IMR-90 (cell line): Measurements from ENCODE around the gene OR5H15. TPM values are rescaled to one million over a fixed set of nuclear protein-coding genes. Genes with fewer than 3 reads are reported as not detected.

Source experiments
- ATAC-seq: fragments of 200-7000 bp; cut with Tn5 transposase; 2 replicates; pipeline ENCODE4 v1.9.1; 2020; ENCODE audit warnings: low read depth, mild to moderate bottlenecking, moderate library complexity
- BruUV-seq: library from RNA; stranded (reverse); fragments of 400-500 nt; replicated peaks from 2 replicates; lab custom pipeline; 2021; lab: Mats Ljungman, UMichigan
- CTCF ChIA-PET: fragments of 300-600 bp; formaldehyde crosslinking; extraction: SDS; loops from one replicate; lab custom pipeline; 2021; ENCODE audit warnings: antibody characterized with exemption; lab: Yijun Ruan, JAX
- POLR2A ChIA-PET: fragments of 300-600 bp; sonication (Branson Sonifier 250); formaldehyde crosslinking; loops from one replicate; lab custom pipeline; 2022; ENCODE audit warnings: antibody characterized with exemption; ENCODE audit not compliant: unreplicated experiment; lab: Charles Lee
- DNase-seq: peaks from one replicate; pipeline ENCODE4 v3.0.0; 2013
- H2AFZ ChIP-seq: replicated peaks from 2 replicates; pipeline ENCODE3; 2013; ENCODE audit warnings: low read length, mild to moderate bottlenecking; ENCODE audit not compliant: poor library complexity
- H2AK5ac ChIP-seq: 2 replicates; pipeline ENCODE4 v1.6.1; 2013; ENCODE audit warnings: low read depth, low read length, inconsistent platforms
- H2AK9ac ChIP-seq: replicated peaks from 2 replicates; pipeline ENCODE3; 2013; ENCODE audit warnings: mild to moderate bottlenecking, low read depth, low read length, moderate library complexity; ENCODE audit not compliant: poor library complexity
- H2BK120ac ChIP-seq: 2 replicates; pipeline ENCODE4 v1.6.1; 2013; ENCODE audit warnings: low read depth, low read length, inconsistent platforms
- H2BK15ac ChIP-seq: 3 replicates; pipeline ENCODE4 v1.6.1; 2013; ENCODE audit warnings: low read depth, low read length, inconsistent platforms
- H2BK20ac ChIP-seq: 2 replicates; pipeline ENCODE4 v1.6.1; 2013; ENCODE audit warnings: low read depth, mild to moderate bottlenecking, inconsistent platforms, low read length, moderate library complexity
- H2BK5ac ChIP-seq: 2 replicates; pipeline ENCODE4 v1.6.1; 2013; ENCODE audit warnings: mild to moderate bottlenecking, low read depth, low read length, inconsistent platforms; ENCODE audit not compliant: poor library complexity, severe bottlenecking
- H3K14ac ChIP-seq: replicated peaks from 2 replicates; pipeline ENCODE4 v1.6.1; 2013; ENCODE audit warnings: low read depth, low read length, inconsistent platforms
- H3K18ac ChIP-seq: 2 replicates; pipeline ENCODE4 v1.6.1; 2013; ENCODE audit warnings: low read depth, low read length, control low read depth
- H3K23ac ChIP-seq: 2 replicates; pipeline ENCODE4 v1.6.1; 2013; ENCODE audit warnings: low read depth, low read length, inconsistent platforms
- H3K27ac ChIP-seq: 2 replicates; pipeline ENCODE4 v1.5.1; 2013; ENCODE audit warnings: mild to moderate bottlenecking, control low read depth, low read length; ENCODE audit not compliant: insufficient read depth
- H3K27me3 ChIP-seq: 2 replicates; pipeline ENCODE4 v1.6.1; 2013; ENCODE audit warnings: low read length; ENCODE audit not compliant: control insufficient read depth, insufficient read depth
- H3K36me3 ChIP-seq: 2 replicates; pipeline ENCODE4 v1.6.1; 2013; ENCODE audit warnings: low read length, mixed read lengths; ENCODE audit not compliant: control insufficient read depth, insufficient read depth
- H3K4ac ChIP-seq: 2 replicates; pipeline ENCODE4 v1.6.1; 2013; ENCODE audit warnings: low read depth, low read length, inconsistent platforms
- H3K4me1 ChIP-seq: 2 replicates; pipeline ENCODE4 v1.6.1; 2013; ENCODE audit warnings: low read length, mixed read lengths; ENCODE audit not compliant: control insufficient read depth, insufficient read depth
- H3K4me2 ChIP-seq: 2 replicates; pipeline ENCODE4 v1.6.1; 2013; ENCODE audit warnings: low read depth, mild to moderate bottlenecking, control low read depth, low read length, moderate library complexity
- H3K4me3 ChIP-seq: 2 replicates; pipeline ENCODE4 v1.5.1; 2013; ENCODE audit warnings: low read depth, mild to moderate bottlenecking, control low read depth, low read length, moderate library complexity; ENCODE audit not compliant: insufficient read depth
- H3K56ac ChIP-seq: 2 replicates; pipeline ENCODE4 v1.6.1; 2013; ENCODE audit warnings: low read length, inconsistent platforms; ENCODE audit not compliant: insufficient read depth; ENCODE audit errors: extremely low read depth
- H3K79me1 ChIP-seq, 2 experiments: 2 replicates each; pipeline ENCODE4 v1.6.1; 2013; ENCODE audit warnings: low read length in 2 of 2, inconsistent platforms in 1 of 2, low read depth in 1 of 2
- H3K9ac ChIP-seq: 2 replicates; pipeline ENCODE4 v1.6.1; 2013; ENCODE audit warnings: low read depth, low read length, control low read depth
- H3K9me1 ChIP-seq: 2 replicates; pipeline ENCODE4 v1.6.1; 2013; ENCODE audit warnings: low read length, inconsistent platforms; ENCODE audit not compliant: insufficient read depth
- H3K9me3 ChIP-seq: 2 replicates; pipeline ENCODE4 v1.6.1; 2013; ENCODE audit warnings: low read length; ENCODE audit not compliant: control insufficient read depth, insufficient read depth
- H4K20me1 ChIP-seq: 2 replicates; pipeline ENCODE4 v1.6.1; 2013; ENCODE audit warnings: low read length, inconsistent platforms; ENCODE audit not compliant: insufficient read depth
- H4K5ac ChIP-seq: 2 replicates; pipeline ENCODE4 v1.6.1; 2013; ENCODE audit warnings: mild to moderate bottlenecking, low read depth, low read length, control low read depth
- H4K8ac ChIP-seq, 2 experiments: 2 replicates each; pipeline ENCODE4 v1.6.1; 2013; ENCODE audit warnings: low read depth in 2 of 2, low read length in 2 of 2, control low read depth in 1 of 2, inconsistent platforms in 1 of 2
- H4K91ac ChIP-seq: 2 replicates; pipeline ENCODE4 v1.6.1; 2013; ENCODE audit warnings: low read depth, low read length, inconsistent platforms; ENCODE audit not compliant: insufficient read depth
- BHLHE40 ChIP-seq: fragments of 150-350 bp; IDR thresholded peaks from 2 replicates; pipeline ENCODE4 v1.6.1; 2016; ENCODE audit warnings: mild to moderate bottlenecking, low read depth, low read length
- CEBPB ChIP-seq: IDR thresholded peaks from 2 replicates; pipeline ENCODE4 v1.6.1; 2012; ENCODE audit warnings: low read depth, low read length, improper control_type of control experiment
- CHD1 ChIP-seq: IDR thresholded peaks from 2 replicates; pipeline ENCODE4 v1.6.1; 2012; ENCODE audit warnings: low read depth, low read length, improper control_type of control experiment
- CTCF ChIP-seq: conservative IDR thresholded peaks from 2 replicates; pipeline ENCODE4 v1.5.1; 2012; ENCODE audit warnings: mild to moderate bottlenecking, low read depth, low read length, improper control_type of control experiment
- ELK1 ChIP-seq: fragments of 150-350 bp; IDR thresholded peaks from 2 replicates; pipeline ENCODE4 v1.6.1; 2016; ENCODE audit warnings: low read depth, mild to moderate bottlenecking, low read length, moderate library complexity, borderline replicate concordance
- FOS ChIP-seq: fragments of 150-350 bp; IDR thresholded peaks from 2 replicates; pipeline ENCODE4 v1.6.1; 2016; ENCODE audit warnings: low read depth, low read length
- MAFK ChIP-seq: IDR thresholded peaks from 2 replicates; pipeline ENCODE4 v1.6.1; 2012; ENCODE audit warnings: low read depth, low read length, improper control_type of control experiment
- MAZ ChIP-seq: IDR thresholded peaks from 2 replicates; pipeline ENCODE4 v1.6.1; 2012; ENCODE audit warnings: low read depth, mild to moderate bottlenecking, low read length, improper control_type of control experiment, moderate library complexity, borderline replicate concordance
- MXI1 ChIP-seq: IDR thresholded peaks from 2 replicates; pipeline ENCODE4 v1.6.1; 2012; ENCODE audit warnings: low read depth, mild to moderate bottlenecking, low read length, moderate library complexity, borderline replicate concordance
- NFE2L2 ChIP-seq: fragments of 150-350 bp; IDR thresholded peaks from 2 replicates; pipeline ENCODE4 v1.6.1; 2016; ENCODE audit warnings: low read depth, mild to moderate bottlenecking, low read length
- POLR2A ChIP-seq: IDR thresholded peaks from 2 replicates; pipeline ENCODE4 v1.6.1; 2012; ENCODE audit warnings: mild to moderate bottlenecking, low read depth, low read length
- RAD21 ChIP-seq: IDR thresholded peaks from 2 replicates; pipeline ENCODE4 v1.6.1; 2012; ENCODE audit warnings: low read length, improper control_type of control experiment
- RCOR1 ChIP-seq: IDR thresholded peaks from 2 replicates; pipeline ENCODE4 v1.6.1; 2012; ENCODE audit warnings: mild to moderate bottlenecking, low read length, improper control_type of control experiment; ENCODE audit not compliant: insufficient replicate concordance
- RFX5 ChIP-seq: IDR thresholded peaks from 2 replicates; pipeline ENCODE4 v1.8.0; 2012; ENCODE audit warnings: low read depth, mild to moderate bottlenecking, low read length, moderate library complexity
- SMC3 ChIP-seq: fragments of 150-350 bp; IDR thresholded peaks from 2 replicates; pipeline ENCODE4 v1.6.1; 2016; ENCODE audit warnings: low read depth, mild to moderate bottlenecking, antibody characterized with exemption, low read length, moderate library complexity
- USF2 ChIP-seq: fragments of 150-350 bp; IDR thresholded peaks from 2 replicates; pipeline ENCODE4 v1.6.1; 2017; ENCODE audit warnings: mild to moderate bottlenecking, antibody characterized with exemption, low read length, low read depth
- WGBS, 2 experiments: methylation state at CpG; one replicate each; pipeline versions ENCODE4 v1.1.5 to v1.1.7; 2013; ENCODE audit warnings: missing lambda C conversion rate in 2 of 2; ENCODE audit not compliant: insufficient read length in 1 of 2; ENCODE audit errors: extremely low coverage in 2 of 2; 5-methylcytosine and 5-hydroxymethylcytosine counted together
- dilution Hi-C: fragments of 300-500 bp; cut with HindIII; formaldehyde crosslinking; loops from one replicate; pipeline ENCODE4 v1.14.3; 2018; ENCODE audit warnings: low sequenced_read_pairs; ENCODE audit not compliant: unreplicated experiment
- in situ Hi-C: fragments of 300-500 bp; cut with MboI; formaldehyde crosslinking; loops from 3 replicates; pipeline ENCODE4 v1.14.3; 2019; ENCODE audit warnings: low sequenced_read_pairs, inconsistent platforms, mixed read lengths
- intact Hi-C: fragments of 100-400 bp; cut with micrococcal nuclease; formaldehyde crosslinking; loops from 2 replicates; pipeline ENCODE4 v1.10.0; 2022
- polyA plus RNA-seq, 3 experiments: library from polyadenylated mRNA; depleted of rRNA; stranded (reverse); fragments of >200 nt; gene quantifications; 2 replicates each; pipeline ENCODE4 v1.2.3, GENCODE V29; 2012; ENCODE audit warnings: low replicate concordance in 1 of 3
- total RNA-seq: library from RNA; depleted of rRNA; stranded (reverse); fragments of >200 nt; gene quantifications from 2 replicates; pipeline ENCODE4 v1.2.3, GENCODE V29; 2012

The OR5H15 gene
- total and polyA plus RNA-seq, 2 of the 4 experiments (the other 2 are of a cell fraction), result not detected

GRCh38 chr3:98171071-98171470 lies 4.6 kb downstream of the OR5H15 start:
- ATAC-seq, result no peak
- dilution Hi-C loops (no loop called here), intact Hi-C loops (no loop called here)

More at GRCh38 chr3:98171071-98171470, 4.6 kb downstream of the OR5H15 start:
- H4K5ac ChIP-seq, result no peak overlapping the region
- H3K9me1 ChIP-seq, result no peaks in the 10 kb centered on the region
- no peaks in the 10 kb centered on the region for H3K36me3 ChIP-seq
- TF ChIP-seq SMC3, result no peak
- no peak for TF ChIP-seq RAD21
- no peak for TF ChIP-seq BHLHE40
- no peak for TF ChIP-seq NFE2L2
- no peak for TF ChIP-seq MAFK
- no peak for TF ChIP-seq RCOR1
- TF ChIP-seq ELK1, result no peak
- TF ChIP-seq POLR2A, result no peak
- TF ChIP-seq CEBPB, result no peak
- TF ChIP-seq FOS, result no peak
- TF ChIP-seq CTCF, result no peak
- TF ChIP-seq CHD1, result no peak
- no peak for TF ChIP-seq MAZ
- TF ChIP-seq RFX5, result no peak
- TF ChIP-seq MXI1, result no peak
- TF ChIP-seq USF2, result no peak
- H2BK15ac ChIP-seq, result no peak overlapping the region
- no TSS peak for BruUV-seq
- H2AFZ ChIP-seq, result no peak overlapping the region
- H4K91ac ChIP-seq, result no peak overlapping the region
- no peak overlapping the region for H3K9ac ChIP-seq
- H3K4me2 ChIP-seq, result no peak overlapping the region
- H3K9me3 ChIP-seq, result no peaks in the 10 kb centered on the region
- no peak overlapping the region for H3K4me3 ChIP-seq
- H3K18ac ChIP-seq, result no peak overlapping the region
- H3K14ac ChIP-seq, result no peak overlapping the region
- H3K27ac ChIP-seq, result no peak overlapping the region
- no peaks in the 10 kb centered on the region for H4K20me1 ChIP-seq
- no peaks in the 10 kb centered on the region for H3K4me1 ChIP-seq
- no peak overlapping the region for H3K23ac ChIP-seq
- no peak for DNase-seq
- ChIA-PET CTCF (no interaction called here), POLR2A (no interaction called here)
- no CpG with 5 or more reads among the region's 1 CpG for WGBS, 2 experiments
- no peaks in the 10 kb centered on the region for H3K27me3 ChIP-seq
- no peak overlapping the region for H3K4ac ChIP-seq
- no peaks in the 10 kb centered on the region for H3K79me1 ChIP-seq
- H2AK9ac ChIP-seq, result no peak overlapping the region
- H4K8ac ChIP-seq, result no peak overlapping the region
- no peak overlapping the region for H2AK5ac ChIP-seq
- no peak overlapping the region for H3K56ac ChIP-seq
- H2BK120ac ChIP-seq, result no peak overlapping the region
- H2BK5ac ChIP-seq, result no peak overlapping the region
- in situ Hi-C loops, result no loop called here
- no peak overlapping the region for H2BK20ac ChIP-seq
